ENCODE measurements around the gene AMFR.
"Not testable (repeated sequence)": the region's sequence is repeated elsewhere in the genome, so short reads cannot be mapped to it uniquely, and the experiment has no call there.

The AMFR gene

DNA sequence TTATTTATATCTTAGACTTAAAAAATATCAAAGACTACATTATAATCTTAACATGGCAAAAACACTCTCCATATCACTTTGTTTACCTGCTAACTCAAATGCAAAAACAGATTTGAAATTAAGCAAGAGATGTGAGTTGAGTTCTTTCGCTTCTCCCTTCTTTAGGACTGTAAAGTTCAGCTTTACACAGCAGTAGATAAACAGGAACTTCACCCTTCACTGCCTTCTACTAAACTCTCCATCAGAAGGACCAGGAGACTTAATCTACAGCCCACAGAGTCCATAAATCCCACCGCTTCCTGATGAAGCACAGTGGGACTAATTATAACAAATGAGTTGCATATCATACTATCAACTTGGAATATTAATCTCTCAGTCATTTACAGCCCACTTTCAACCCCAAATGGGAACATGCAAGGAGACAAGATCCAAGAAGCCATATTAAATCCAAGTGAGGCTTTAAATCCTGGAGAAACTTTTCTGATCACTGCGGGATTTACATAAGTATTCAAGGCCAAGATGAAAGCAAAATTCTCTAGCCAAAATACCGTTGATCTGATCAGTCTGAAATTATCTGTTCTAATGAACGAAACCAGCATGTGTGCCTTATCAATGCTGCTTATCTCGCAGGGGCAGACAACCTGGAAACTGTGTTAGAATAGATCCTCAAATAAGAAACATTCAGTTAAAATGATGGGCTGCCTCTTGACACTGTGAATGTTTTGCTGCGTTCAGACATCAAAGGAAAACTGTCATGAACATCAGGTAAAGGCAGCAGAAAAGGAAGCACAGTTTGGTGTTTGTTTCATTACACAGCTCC lies 1.6 kb downstream of the AMFR start:
- no peak for DNase-seq

DNA sequence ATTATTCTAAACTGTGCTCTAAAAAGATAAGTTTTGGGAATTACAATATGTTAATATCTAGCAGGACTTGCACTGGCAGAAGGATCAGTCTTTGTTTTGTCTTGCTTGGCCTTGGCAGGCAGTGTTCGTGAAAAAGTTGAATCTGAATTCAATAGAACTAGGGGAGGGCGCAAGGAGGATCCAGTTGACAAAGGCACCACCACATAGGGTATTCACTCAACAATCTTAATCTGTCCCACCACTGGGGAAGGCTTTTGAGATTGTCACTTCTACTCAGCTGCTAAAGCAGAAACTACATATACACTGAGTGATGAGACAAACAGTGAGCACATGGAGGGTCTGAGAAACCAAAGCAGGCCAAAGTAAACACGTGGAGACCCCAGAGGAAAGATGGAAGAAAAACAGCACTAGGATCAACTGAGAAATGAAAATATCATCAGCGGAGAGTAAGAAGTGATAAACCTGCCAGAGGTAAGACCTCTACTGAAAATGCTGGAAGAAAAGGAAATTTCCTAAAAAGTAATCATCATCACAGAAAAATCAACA lies 2.4 kb downstream of the AMFR start:
- no peak for DNase-seq

DNA sequence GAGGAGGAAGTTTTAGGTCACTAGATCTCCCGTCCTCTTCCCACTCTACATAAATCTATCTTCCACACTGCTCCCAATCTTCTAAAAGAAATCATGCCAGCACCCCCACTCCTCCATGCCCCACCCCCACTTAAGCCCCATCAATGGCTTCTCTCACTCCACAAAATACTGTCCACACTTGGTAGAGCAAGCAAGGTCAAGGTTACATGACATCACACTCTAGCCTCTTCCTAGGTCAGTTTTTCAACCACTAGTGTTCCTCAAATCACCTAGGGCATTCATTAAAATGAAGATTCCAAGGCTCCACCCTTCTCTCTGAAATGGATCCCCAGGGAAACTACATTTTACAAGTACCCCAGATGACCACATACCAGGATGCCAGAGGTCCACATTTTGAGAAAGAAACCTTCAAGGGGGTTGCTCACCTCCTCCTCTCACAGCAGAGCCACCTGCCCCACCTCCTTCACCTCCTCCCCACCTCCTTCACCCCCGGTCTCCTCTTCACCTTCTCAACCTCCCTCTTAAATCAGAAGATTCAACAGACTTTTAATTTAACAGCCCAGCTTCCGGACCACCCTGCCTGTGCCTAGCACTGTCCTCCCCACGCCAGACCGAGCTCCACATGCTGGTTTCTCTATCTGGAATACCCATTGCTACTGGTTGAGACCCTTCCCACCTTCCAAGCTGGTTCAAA lies 3.2 kb downstream of the AMFR start:
- DNase-seq, result no peak

DNA sequence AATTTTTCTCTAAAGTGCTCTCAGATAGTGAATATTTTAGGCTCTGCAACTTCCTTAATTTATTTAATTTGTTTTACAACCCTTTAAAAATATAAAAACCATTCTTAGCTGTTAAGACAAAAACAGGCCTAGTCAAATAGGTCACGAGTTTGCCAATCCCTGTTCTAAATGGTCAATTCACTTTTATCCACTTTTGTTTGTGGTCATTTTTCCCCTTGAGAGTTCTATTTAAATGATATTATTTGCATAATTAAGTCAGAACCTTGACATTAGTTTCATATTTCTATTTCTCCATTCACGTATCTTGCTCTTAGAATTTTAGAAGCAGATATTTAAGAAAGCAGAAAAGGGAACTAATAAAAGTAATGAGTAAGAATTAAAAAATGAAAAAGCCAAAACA lies 4.0 kb downstream of the AMFR start:
- DNase-seq, result no peak

DNA sequence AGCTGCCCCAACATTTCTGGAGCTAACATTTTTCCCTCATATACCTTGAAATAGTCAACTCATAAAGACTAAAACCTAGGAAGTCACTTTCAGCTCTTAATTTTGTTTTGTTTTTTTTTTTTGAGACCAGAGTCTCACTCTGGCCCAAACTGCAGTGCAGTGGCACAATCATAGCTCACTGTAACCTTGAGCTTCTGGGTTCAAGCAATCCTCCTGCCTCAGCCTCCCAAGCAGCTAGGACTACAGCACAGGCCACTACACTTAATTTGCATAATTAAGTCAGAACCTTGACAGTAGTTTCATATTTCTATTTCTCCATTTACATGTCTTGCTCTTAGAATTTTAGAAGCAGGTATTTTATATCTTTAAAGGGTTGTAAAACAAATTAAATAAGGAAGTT lies 4.7 kb downstream of the AMFR start:
- no peak for DNase-seq

DNA sequence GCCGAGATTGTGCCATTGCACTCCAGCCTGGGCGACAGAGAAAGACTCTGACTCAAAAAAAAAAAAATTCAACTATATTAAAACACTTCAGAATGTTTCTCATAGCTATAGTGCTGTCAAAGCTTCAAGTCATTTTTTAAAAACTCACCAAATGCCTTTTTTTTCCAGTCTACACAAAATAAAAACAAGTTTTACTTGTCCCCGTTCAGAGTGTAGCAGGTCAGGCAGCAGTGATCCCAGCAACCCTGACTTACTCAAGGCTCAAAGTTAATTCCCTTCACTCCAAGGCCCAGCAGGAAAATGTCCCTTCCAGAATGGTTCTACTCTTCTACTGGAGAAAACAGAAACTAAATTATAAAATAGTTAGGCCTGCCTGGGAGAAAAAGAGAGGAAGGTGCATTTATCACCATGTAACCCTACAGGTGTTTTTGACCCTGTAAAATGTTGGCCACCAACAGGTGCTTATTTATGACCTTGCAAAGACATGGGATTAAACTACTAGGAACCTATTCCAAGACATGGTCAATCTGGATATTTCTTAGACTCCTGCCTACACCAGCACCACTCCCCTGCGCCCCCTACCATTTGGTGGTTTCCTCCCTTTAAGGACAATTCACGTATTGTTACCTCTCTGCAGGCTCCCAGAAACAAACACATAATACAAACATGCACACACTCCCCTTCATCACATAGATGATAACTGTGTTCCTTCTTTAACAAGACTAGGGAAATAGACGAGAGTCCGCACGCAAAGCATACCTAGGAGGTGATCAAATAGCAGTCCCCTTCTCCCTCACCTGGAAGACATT lies 5.4 kb downstream of the AMFR start:
- no peak for DNase-seq

DNA sequence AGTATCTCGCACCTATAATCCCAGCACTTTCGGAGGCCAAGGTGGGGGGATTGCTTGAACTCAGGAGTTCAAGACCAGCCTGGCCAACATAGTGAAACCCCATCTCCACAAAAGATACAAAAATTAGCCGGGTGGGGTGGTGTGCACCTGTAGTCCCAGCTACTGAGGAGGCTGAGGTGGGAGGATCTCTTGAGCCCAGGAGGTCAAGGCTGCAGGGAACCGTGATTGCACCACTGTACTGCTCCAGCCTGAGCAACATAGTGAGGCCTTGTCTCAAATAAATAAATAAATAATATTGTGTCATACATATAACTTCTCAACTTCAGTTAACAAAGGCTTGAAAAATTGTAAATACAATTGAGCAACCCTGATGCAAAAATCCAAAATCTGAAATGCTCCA lies 8.2 kb downstream of the AMFR start:
- no peak for DNase-seq

DNA sequence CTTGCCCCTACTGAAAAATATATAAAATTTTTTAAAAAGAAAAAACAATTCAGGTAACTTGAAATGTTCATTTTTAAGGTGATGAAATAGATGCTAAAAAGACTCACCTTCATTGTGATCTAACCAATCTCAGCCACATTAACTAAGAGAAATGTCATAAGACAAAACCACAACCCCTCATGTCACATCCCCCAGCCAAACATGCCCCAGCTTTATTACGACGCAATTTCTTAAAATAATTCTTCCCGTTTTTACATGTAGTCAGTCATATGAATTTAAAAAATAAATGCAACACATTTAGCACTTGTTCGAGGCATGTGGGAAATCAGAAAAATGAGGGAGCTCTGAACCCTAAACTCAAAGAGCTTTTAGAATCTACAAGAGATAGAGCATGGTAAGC lies 9.5 kb downstream of the AMFR start:
- DNase-seq, result no peak

DNA sequence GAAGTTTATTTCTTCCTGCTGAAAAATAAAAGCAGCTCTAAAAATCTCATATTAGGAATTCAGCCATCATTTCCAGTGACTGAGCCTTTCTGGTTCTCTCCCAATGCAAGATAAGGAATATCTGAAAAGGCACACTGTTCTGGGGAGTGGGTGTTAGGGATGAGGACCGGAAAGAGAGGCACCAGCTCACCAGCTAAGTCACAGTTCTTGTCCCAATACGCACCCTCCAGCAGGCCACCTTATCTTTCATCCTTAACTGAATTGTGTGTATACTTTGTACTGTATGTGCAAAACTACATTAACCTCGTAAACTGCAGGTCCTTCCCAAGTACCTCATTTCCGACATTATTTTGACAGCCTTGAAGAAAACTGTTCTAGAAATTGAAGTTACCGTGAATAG lies 11.0 kb downstream of the AMFR start:
- DNase-seq, result no peak

DNA sequence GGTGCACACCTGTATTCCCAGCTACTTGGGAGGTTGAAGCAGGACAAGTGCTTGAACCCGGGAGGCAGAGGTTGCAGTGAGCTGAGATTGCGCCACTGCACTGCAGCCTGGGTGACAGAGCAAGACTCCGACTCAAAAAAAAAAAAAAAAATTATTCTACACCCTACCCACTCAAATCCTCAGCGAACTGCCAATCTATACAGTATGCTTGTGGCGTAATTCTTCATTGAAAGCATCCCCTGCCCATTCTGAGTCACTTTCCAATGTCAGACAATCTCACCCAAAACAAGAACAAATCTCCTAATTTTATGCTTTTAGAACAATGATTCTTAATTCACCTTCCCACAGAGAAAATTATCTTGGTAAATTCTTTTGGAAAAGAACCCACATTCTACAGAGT lies 12.0 kb downstream of the AMFR start:
- DNase-seq, result no peak

DNA sequence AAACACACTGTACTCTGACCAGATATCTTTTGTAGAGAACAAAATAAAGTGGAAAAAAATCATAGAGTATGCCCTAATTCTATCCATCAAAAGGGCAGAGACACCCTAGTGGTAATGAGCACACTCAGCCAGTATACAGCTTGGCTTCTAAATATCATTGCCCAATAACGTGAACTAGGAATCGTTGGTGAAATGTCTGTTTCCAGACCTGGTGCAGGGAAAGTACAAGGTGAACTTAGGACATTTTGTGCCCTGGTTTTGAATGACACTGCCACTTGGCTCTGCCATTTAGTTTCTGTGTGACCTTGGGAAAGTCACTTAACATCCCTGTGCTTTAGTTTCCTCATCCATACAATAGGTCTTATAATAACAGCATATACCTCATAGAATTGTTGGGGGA lies 13.7 kb downstream of the AMFR start:
- DNase-seq, result no peak

DNA sequence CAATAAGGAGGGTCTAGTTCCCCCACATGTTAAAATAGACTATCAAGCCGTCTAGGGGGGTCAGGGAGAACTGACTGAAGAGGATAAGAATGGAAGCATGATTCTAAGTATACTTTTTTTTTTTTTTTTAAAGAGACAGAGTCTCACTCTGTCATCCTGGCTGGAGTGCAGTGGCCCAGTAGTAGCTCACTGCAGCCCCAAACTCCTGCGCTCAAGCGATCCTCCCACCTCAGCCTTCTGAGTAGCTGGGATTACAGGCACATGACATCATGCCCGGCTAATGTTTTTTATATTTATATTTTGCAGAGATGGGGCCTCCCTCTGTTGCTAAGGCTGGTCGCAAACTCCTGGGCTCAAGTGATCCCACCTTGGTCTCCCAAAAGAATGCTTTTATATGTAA lies 14.2 kb downstream of the AMFR start:
- DNase-seq, result no peak

DNA sequence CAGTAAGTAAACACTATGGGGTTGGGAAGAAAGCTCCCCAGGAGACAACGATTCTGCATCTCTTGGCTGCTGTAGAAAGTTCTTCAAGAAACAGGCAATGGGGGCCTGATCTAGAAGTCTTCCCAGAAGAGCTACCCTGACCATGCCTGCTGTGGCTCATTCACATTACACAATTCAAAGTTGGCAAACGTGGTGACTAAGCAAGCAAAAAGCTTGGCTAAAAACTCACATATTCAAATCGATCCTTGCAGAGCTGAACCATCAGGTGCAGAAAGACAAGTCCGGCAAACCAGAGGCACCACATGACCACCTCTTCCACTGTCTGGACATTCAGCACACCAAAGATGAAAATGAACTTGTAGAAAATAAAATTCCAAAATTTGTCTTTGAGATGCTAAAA lies 16.1 kb downstream of the AMFR start:
- no peak for DNase-seq

DNA sequence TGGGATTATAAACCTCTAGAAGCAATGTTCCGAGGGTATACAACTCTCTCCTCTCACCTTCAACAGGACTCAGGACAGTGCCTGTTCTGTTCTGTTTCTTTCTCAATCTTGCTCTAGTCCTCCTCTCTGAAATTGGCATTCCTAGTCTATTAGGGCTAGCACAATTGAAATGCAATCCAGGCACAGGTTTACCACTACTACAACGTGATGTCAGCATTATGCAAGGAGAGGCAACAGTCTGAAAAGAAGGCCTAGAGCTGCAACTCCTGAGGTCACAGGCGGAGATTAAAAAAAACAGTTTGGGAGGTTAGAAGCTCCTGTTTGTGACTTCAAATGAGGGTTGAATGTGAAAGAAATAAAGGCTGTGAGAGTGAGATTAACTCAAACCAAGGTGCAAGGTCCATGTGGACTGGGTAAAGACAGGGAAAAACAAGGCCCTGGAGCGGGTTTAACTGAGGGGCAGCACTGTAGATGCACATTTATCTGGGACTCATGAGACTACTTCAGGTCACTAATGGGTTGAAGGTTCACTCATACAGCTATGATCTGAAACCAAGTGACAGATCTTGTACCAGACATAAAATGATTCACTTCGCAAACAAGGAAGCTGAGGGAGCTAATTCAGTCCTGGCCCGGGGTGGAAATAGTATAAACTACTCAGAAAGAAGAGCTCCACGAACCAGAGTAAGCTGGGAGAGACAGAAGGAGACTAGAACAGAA lies 16.8 kb downstream of the AMFR start:
- DNase-seq, result no peak

DNA sequence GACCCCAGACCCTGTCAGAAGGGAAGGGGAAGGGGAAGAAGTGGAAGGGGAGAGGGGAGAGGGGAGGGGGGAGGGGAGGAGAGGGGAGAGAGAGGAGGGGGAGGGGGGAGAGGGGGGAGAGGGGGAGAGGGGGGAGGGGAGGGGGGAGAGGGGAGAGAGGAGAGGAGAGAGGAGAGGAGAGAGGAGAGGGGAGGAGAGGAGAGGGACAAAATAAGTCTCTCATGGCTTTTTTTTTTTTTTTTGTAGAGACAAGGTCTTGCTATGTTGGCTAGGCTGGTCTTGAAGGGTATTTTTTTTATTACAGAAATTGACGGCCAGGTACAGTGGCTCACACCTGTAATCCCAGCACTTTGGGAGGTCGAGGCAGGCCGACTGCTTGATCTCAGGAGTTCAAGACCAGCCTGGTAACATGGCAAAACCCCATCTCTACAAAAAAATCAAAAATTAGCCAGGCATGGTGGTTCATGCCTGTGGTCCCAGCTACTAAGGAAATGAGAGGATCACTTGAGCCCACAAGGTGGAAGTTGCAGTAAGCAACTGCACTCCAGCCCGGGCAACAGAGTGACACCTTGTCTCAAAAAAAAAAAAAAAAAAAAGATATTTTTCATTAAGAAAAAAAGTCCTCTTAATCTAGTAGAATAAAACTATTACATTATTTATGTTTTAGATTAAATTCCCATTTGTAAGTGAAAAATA lies 19.2 kb downstream of the AMFR start:
- DNase-seq, result no peak

DNA sequence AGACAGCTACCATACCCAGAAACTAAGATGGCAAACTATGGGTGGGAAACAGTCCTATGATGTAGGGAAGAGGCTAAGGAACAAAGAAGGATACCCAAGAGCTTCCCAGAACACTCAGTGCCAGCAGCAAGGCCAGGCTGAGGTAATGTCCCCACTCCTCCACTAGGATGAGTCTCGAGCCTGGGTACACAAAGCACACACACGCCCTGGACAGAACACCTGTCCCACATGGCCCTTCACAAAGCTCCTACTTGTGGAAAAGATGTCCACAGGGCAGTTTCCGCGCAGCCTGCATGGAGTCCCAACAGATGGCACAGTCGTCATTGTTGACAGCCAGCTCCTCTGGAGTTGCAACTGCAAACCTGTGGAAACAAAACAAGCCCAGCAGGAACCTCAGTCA lies 23.9 kb downstream of the AMFR start:
- DNase-seq, result peak; percentile 97 to 99

DNA sequence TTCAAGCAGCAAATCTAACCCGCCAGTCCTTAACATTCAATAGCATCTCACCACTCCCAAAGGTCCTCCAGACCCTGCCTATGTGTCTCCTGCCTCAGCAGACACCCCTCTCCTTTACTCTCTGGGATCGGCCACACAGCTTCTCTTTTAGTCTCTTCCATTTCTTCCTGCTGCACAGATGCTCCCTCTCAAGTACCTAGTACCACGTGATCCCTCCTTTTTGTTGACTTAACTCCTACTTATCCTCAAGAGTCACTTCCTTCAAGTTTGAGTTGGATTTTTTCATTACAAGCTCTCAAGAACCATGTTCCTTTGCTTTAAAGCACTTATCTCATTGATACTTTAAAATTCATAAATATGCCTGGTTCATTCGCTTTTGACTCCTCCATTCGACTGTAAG lies 24.9 kb downstream of the AMFR start:
- peak; percentile 89 to 97 for DNase-seq

DNA sequence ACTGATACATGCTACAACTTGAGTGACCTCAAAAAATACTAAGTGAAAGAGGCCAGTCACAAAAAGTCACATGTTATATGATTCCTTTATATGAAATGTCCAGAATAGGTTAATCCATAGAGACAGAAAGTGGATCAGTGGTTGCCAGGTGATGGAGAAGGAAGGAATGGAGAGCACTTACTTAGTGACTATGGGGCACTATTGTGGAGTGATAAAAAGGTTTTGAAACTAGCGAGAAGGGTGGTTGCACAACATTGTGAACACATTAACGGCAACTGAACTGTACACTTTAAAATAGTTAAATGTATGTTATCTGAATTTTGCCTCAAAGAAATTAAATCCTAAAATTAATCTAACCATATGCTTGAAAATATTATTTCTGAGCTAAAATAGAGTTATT lies 25.9 kb downstream of the AMFR start:
- no peak for DNase-seq

DNA sequence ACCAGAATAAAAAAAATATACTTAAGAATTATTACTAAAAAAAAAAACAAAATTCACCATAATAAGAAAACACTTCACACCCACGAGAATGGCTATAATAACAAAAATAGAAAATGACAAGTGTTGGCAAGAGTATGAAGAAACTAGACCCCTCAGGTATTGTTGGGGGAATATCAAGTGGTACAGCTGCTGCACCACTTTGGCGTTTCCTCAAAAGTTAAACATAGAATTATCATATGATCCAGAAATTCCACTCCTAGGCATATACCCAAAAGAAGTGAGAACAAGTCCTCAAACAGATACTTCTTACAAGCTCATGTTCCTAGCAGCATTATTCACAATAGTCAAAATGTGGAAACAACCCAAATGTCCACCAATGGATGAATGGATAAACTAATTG lies 26.3 kb downstream of the AMFR start:
- DNase-seq, result no peak

DNA sequence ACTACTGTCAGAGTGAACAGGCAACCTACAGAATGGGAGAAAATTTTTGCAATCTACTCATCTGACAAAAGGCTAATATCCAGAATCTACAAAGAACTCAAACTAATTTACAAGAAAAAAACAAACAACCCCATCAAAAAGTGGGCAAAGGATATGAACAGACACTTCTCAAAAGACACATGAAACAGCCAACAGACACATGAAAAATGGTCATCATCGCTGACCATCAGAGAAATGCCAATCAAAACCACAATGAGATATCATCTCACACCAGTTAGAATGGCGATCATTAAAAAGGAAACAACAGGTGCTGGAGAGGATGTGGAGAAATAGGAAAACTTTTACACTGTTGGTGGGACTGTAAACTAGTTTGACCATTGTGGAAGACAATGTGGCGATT lies 28.6 kb downstream of the AMFR start:
- not testable (repeated sequence) for DNase-seq

DNA sequence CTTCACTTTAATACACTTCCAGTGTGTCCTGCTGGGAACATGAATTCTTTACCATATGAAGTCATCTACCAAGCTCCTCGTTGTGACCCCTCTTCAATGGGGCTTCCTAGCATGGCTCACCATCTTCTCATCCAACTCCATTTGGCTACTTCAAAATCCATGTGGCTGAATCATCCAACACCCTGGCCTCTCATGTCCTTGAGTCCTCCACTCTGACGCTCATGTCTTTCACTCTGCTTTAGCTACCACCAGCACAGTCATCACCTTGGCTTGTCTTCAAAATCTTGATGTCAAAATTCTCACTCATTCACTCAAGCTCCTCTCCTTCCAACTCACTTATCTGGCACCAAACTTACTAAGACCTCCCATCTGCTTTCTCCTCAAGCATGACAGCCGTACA lies 35.8 kb downstream of the AMFR start:
- no peak for DNase-seq

DNA sequence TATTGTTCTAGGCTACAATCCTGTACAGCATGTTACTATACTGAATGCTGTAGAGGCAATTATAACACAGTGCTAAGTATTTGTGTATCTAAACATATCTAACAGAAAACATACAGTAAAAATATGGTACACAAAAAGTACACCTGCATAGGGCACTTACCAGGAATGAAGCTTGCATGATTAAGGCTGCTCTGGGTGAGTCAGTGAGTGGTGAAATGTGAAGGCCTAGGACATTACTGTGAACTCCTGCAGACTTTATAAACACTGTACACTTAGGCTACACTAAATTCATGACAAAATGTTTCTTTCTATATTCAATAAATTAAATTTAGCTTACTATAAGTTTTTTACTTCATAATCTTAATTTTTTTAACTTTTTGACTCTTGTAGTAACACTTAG lies 37.1 kb downstream of the AMFR start:
- DNase-seq, result no peak
